ENCODE data around the gene ADSS1.

DNA sequence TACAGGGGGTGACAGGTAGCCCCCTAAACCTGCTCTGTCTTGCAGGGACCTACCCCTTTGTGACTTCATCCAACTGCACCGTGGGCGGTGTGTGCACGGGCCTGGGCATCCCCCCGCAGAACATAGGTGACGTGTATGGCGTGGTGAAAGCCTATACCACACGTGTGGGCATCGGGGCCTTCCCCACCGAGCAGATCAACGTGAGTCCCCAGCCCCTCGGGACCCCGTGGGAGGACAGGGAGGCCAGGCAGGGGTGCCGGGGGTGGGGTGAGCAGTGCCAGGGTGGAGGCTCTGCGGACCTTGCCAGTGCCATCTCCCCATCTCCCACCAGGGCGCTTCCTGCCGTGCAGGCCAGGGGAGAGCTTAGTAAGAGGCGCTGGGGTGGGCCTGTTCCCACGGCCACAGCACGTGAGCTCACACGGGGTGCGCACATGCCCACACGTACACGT is 17.8 kb downstream of the ADSS1 start:
- TF ChIP-seq, protein P1, sequence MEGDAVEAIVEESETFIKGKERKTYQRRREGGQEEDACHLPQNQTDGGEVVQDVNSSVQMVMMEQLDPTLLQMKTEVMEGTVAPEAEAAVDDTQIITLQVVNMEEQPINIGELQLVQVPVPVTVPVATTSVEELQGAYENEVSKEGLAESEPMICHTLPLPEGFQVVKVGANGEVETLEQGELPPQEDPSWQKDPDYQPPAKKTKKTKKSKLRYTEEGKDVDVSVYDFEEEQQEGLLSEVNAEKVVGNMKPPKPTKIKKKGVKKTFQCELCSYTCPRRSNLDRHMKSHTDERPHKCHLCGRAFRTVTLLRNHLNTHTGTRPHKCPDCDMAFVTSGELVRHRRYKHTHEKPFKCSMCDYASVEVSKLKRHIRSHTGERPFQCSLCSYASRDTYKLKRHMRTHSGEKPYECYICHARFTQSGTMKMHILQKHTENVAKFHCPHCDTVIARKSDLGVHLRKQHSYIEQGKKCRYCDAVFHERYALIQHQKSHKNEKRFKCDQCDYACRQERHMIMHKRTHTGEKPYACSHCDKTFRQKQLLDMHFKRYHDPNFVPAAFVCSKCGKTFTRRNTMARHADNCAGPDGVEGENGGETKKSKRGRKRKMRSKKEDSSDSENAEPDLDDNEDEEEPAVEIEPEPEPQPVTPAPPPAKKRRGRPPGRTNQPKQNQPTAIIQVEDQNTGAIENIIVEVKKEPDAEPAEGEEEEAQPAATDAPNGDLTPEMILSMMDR (IDR thresholded peaks at IDR 0.05; ENCODE audit: poor library complexity): no peak
- TF ChIP-seq EZH2 (IDR thresholded peaks at IDR 0.05; ENCODE audit: borderline replicate concordance) (no peak), EZH2phosphoT487 (IDR thresholded peaks at IDR 0.05; ENCODE audit: low read depth, severe bottlenecking, unreplicated experiment) (no peak)

Measured in hepatocyte (in vitro differentiated cells).